Activated CD8-positive, alpha-beta memory T cell treated with anti-CD3 and anti-CD28 coated beads, Interleukin-2, amount 50 U/mL, for 1 hour (primary cell): ENCODE measurements around the gene BCL2.

Source experiments
- DNase-seq: peaks from one replicate; pipeline ENCODE4 v3.0.0-alpha.2; 2020; ENCODE audit errors: extremely low read depth

The BCL2 gene

GRCh38 chr18:63286926-63287325, 32.6 kb downstream of the BCL2 start:
- DNase-seq = no peak

GRCh38 chr18:63284827-63285733, 34.5 kb downstream of the BCL2 start:
- no peak for DNase-seq

- DNase-seq = no peak
Measured at GRCh38 chr18:63284173-63284799, 35.3 kb downstream of the BCL2 start.

GRCh38 chr18:63283305-63284094, 36.1 kb downstream of the BCL2 start:
- DNase-seq = no peak

GRCh38 chr18:63282793-63283192, 36.8 kb downstream of the BCL2 start:
- DNase-seq = no peak

GRCh38 chr18:63273222-63273927, 46.2 kb downstream of the BCL2 start:
- no peak for DNase-seq

GRCh38 chr18:63272638-63273037, 46.9 kb downstream of the BCL2 start:
- no peak for DNase-seq

- no peak for DNase-seq
Measured at GRCh38 chr18:63271881-63272299, 47.7 kb downstream of the BCL2 start.

GRCh38 chr18:63271148-63271547, 48.4 kb downstream of the BCL2 start:
- no peak for DNase-seq

- DNase-seq = no peak
Measured at GRCh38 chr18:63267975-63268721, 51.4 kb downstream of the BCL2 start.

GRCh38 chr18:63266888-63267790, 52.4 kb downstream of the BCL2 start:
- no peak for DNase-seq

GRCh38 chr18:63265326-63265725, 54.2 kb downstream of the BCL2 start:
- DNase-seq = no peak

- DNase-seq = no peak
Measured at GRCh38 chr18:63264871-63265270, 54.7 kb downstream of the BCL2 start.

- no peak for DNase-seq
Measured at GRCh38 chr18:63263444-63263843, 56.1 kb downstream of the BCL2 start.

- no peak for DNase-seq
Measured at GRCh38 chr18:63262369-63263335, 56.9 kb downstream of the BCL2 start.

- no peak for DNase-seq
Measured at GRCh38 chr18:63261029-63261428, 58.5 kb downstream of the BCL2 start.

- DNase-seq = no peak
Measured at GRCh38 chr18:63260380-63260754, 59.2 kb downstream of the BCL2 start.

- no peak for DNase-seq
Measured at GRCh38 chr18:63259567-63260379, 59.8 kb downstream of the BCL2 start.
